Epithelial cell of esophagus (primary cell): ENCODE results near the gene BPIFB4.

ENCODE experiments used
- DNase-seq: peaks from one replicate; pipeline ENCODE4 v3.0.0; 2010; ENCODE audit warnings: low read depth
- H3K4me3 ChIP-seq: 2 replicates; pipeline ENCODE4 v1.5.1; 2011; ENCODE audit warnings: mild to moderate bottlenecking, low read length, control low read depth
- CTCF ChIP-seq: IDR thresholded peaks from 2 replicates; pipeline ENCODE4 v1.5.1; 2011; ENCODE audit warnings: low read depth, mild to moderate bottlenecking, low read length, control low read depth, inconsistent platforms; ENCODE audit not compliant: insufficient read depth; ENCODE audit errors: missing control alignments

Gene BPIFB4

GRCh38 chr20:33124994-33125393 lies 45.6 kb downstream of the BPIFB4 start:
- no peak for TF ChIP-seq CTCF
- no peak overlapping the region for H3K4me3 ChIP-seq
- no peak for DNase-seq

GRCh38 chr20:33125983-33126382 lies 46.5 kb downstream of the BPIFB4 start:
- no peak for DNase-seq
- no peak overlapping the region for H3K4me3 ChIP-seq
- TF ChIP-seq CTCF = no peak

- no peak overlapping the region for H3K4me3 ChIP-seq
- no peak for TF ChIP-seq CTCF
- no peak for DNase-seq
Measured at GRCh38 chr20:33127422-33128097, 48.1 kb downstream of the BPIFB4 start.

- H3K4me3 ChIP-seq = no peak overlapping the region
- DNase-seq = peak; percentile 68
- no peak for TF ChIP-seq CTCF
Measured at GRCh38 chr20:33130568-33131061, 51.2 kb downstream of the BPIFB4 start.

- TF ChIP-seq CTCF = no peak
Measured at GRCh38 chr20:33131949-33132473, 52.6 kb downstream of the BPIFB4 start.

GRCh38 chr20:33132513-33133372 lies 53.3 kb downstream of the BPIFB4 start:
- no peak overlapping the region for H3K4me3 ChIP-seq
- no peak for TF ChIP-seq CTCF
- DNase-seq = no peak

More at GRCh38 chr20:33131949-33132473, 52.6 kb downstream of the BPIFB4 start:
- no peak overlapping the region for H3K4me3 ChIP-seq
- DNase-seq = no peak
